Posterior vena cava (tissue), 2 donors: ENCODE data around the gene UST. TPM values are rescaled to one million over a fixed set of nuclear protein-coding genes. Genes with fewer than 3 reads are reported as not detected.
A peak's percentile ranks its signal among the peaks of the same experiment; 100 is the strongest.

Experiments
- DNase-seq: peaks from one replicate; pipeline ENCODE4 v3.0.0-alpha.2; 2020; ENCODE audit warnings: low spot score
- intact Hi-C, 2 donors: fragments of 100-400 bp; cut with DNase I; formaldehyde crosslinking; loops; one replicate each; pipeline versions ENCODE4 v1.14.1 to v1.14.2; 2022 to 2023
- long read RNA-seq, 2 donors: library from polyadenylated mRNA; unstranded; transcript quantifications; one replicate each; pipeline ENCODE4 v2.0.0, GENCODE V29; 2020 to 2021
- total RNA-seq, 2 donors: library from RNA; stranded (reverse); fragmentation: NEBNext Ultra II Directional; extraction: Animal tissue kit (Norgen Biotek cat#: 25700); gene quantifications; one replicate each; pipeline ENCODE4 v1.2.1, GENCODE V29; 2021
- donor health status: DM: yes; HTN: yes; CAD: no.
- donor health status: DM: yes; HTN: yes; CAD: no.

The UST gene, protein sequence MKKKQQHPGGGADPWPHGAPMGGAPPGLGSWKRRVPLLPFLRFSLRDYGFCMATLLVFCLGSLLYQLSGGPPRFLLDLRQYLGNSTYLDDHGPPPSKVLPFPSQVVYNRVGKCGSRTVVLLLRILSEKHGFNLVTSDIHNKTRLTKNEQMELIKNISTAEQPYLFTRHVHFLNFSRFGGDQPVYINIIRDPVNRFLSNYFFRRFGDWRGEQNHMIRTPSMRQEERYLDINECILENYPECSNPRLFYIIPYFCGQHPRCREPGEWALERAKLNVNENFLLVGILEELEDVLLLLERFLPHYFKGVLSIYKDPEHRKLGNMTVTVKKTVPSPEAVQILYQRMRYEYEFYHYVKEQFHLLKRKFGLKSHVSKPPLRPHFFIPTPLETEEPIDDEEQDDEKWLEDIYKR
- 10 to 100 TPM; 15.2 to 19.4 TPM for total RNA-seq
- long read RNA-seq, donor 1, full-length matches to known transcripts: 2 of 19 reads
- long read RNA-seq, donor 1, partial matches to known transcripts: 9 of 19 reads
- long read RNA-seq, donor 1, other reads (novel, unspliced or antisense): 8 of 19 reads
- long read RNA-seq, donor 2, partial matches to known transcripts: 1 of 8 reads
- long read RNA-seq, donor 2, other reads (novel, unspliced or antisense): 7 of 8 reads

GRCh38 chr6:148746363-148747144 lies at the start of gene UST:
UST (plus strand) TSS chr6:148747030; CDS start chr6:148747431, 401 bp downstream.
- intact Hi-C loops: loop anchor here (5.0 to 10.0 kb wide), 4 partner anchors 128 to 211 kb away; no protein-coding TSS in a partner anchor
- DNase-seq: peak; percentile 95

DNA sequence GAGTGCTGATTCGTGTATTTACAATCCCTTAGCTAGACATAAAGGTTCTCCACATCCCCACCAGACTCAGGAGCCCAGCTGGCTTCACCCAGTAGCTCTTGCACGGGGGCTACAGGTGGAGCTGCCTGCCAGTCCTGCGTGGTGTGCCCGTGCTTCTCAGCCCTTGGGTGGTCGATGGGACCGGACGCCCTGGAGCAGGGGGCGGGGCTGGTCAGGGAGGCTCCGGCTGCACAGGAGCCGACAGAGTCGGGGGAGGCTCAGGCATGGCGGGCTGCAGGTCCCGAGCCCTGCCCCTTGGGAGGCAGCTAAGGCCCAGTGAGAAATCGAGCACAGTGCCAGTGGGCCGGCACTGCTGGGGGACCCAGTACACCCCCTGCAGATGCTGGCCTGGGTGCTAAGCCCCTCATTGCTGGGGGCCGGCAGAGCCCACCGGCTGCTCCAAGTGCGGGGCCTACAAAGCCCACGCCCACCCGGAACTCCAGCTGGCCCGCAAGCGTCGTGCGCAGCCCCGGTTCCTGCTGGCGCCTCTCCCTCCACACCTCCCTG lies 48.9 kb upstream of the UST start:
- no peak for DNase-seq
- intact Hi-C loops: no loop called here

DNA sequence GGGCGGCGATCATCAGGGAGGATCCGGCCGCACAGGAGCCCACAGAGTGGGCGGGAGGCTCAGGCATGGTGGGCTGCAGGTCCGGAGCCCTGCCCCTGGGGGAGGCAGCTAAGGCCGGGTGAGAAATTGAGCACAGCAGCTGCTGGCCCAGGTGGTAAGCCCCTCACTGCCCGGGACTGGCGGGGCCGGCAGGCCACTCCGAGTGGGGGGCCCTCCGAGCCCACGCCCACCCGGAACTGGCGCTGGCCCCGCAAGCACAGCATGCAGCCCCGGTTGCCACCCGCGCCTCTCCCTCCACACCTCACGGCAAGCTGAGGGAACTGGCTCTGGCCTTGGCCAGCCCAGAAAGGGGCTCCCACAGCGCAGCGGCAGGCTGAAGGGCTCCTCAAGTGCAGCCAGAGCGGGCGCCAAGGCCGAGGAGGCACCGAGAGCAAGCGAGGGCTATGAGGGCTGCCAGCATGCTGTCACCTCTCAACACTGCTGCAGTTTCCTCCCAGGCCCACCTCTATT lies 48.1 kb upstream of the UST start:
- intact Hi-C loops: no loop called here
- no peak for DNase-seq

DNA sequence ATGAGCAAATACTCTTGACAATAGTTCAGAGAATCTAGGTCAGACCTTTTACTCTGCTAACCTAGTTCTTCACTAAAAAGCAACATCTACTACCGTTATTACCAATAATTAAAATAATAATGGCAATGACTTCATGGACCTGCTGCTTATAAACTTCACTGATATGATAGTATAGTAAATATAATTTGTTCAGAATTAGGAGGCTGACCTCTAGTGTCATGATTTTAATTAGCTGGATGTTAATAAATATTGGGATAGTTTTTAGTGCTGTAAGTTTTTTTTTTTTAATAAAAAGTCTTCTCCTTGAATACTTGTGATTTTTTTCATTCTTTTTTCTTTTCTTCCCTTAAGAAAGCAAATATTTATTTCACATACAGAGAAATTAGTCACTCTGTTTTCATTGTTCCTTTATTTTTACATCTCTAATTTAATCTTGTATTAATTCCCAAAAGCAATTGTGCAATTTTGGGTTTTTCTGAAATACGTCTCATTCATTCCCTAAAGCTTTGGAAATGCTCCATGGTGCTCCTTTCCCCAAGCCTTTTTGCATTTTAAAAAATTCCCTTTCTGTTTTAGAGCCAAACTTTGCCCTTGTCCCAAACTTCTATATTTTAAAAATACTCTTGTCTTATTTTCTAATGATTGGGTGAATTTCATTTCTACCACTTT lies 46.6 kb upstream of the UST start:
- intact Hi-C loops: no loop called here
- no peak for DNase-seq

- DNase-seq: no peak
- intact Hi-C loops: no loop called here
These were observed 46.0 kb upstream of the UST start for GRCh38 chr6:148700741-148701311.

- no peak for DNase-seq
- intact Hi-C loops: no loop called here
These were observed 45.5 kb upstream of the UST start for GRCh38 chr6:148701375-148701774.

GRCh38 chr6:148703900-148704299 lies 42.9 kb upstream of the UST start:
- no peak for DNase-seq

GRCh38 chr6:148704400-148705246 lies 42.2 kb upstream of the UST start:
- intact Hi-C loops: no loop called here
- no peak for DNase-seq

More at GRCh38 chr6:148703900-148704299, 42.9 kb upstream of the UST start:
- intact Hi-C loops: no loop called here

- intact Hi-C loops: no loop called here
- DNase-seq: no peak
These were observed 38.1 kb upstream of the UST start for GRCh38 chr6:148708707-148709106.

DNA sequence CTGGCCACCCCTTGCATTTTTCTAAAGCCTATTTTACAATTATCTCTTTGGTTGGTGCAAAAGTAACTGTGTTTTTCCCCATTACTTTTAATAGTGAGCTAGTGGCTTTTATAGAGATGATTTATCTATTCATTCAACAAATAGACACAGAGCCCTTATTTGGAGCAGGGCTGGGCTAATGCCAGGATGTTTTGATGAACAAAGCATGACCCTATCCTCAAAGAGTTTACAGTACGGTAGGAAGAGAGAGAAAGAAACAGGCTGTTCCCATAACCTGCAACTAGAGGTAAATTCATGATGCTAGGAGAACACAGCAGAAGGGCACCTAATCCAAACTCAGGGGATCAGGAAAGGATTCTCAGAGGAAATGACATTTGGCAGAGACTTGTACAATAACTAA lies 37.3 kb upstream of the UST start:
- intact Hi-C loops: no loop called here
- DNase-seq: no peak

- intact Hi-C loops: no loop called here
- no peak for DNase-seq
These were observed 34.8 kb upstream of the UST start for GRCh38 chr6:148711833-148712654.

GRCh38 chr6:148713033-148713738 lies 33.6 kb upstream of the UST start:
- intact Hi-C loops: no loop called here
- DNase-seq: no peak

DNA sequence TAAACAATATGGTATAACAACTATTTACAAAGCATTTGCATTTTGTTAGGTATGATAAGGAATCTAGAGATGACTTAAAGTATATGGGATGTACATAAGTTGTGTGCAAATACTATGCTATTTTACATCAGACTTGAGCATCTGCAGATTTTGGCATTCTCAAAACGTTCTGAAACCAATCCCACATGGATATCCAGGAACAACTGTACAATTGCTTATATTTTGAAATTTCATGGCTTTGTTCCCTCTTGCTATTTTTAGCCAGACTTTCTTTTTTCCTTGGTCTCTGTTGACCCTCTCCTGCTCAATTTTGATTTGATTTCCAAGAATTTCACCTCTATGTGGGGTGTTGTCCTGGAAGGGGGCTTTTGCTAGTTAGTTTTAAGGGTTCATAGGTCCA lies 32.9 kb upstream of the UST start:
- intact Hi-C loops: no loop called here
- DNase-seq: no peak

- no peak for DNase-seq
- intact Hi-C loops: no loop called here
These were observed 30.0 kb upstream of the UST start for GRCh38 chr6:148716811-148717210.

DNA sequence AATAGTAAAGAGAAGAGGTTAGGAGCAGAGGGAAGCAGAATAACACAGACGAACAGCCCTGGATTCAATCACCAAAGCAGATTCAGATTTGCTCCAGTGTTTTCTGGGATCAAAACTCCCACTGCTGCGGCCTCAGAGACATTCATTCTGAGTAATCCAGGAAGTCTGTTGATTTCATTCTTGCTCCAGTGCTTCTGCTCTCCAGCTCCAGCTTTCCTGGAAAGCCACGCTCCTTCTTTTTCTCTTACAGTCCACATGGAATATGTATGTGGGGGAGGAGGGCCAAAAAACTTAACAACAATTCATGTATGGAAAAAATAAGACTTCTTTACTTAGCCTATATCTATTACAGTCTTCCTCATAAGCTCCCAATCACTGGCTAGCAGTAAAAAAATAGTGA lies 26.4 kb upstream of the UST start:
- DNase-seq: no peak
- intact Hi-C loops: no loop called here

GRCh38 chr6:148720897-148721296 lies 25.9 kb upstream of the UST start:
- no peak for DNase-seq
- intact Hi-C loops: no loop called here
